Hematopoietic multipotent progenitor cell treated with erythropoietin and hydrocortisone succinate and interleukin-3 and kit ligand, for 6 days (in vitro differentiated cells): ENCODE data around the gene DEK.
"Not testable (repeated sequence)": the region's sequence is repeated elsewhere in the genome, so short reads cannot be mapped to it uniquely, and the experiment has no call there.

Source experiments
- DNase-seq: peaks from one replicate; pipeline ENCODE4 v3.0.0-alpha.2; 2015

Gene DEK

GRCh38 chr6:18192026-18192425 lies 72.3 kb downstream of the DEK start:
- no peak for DNase-seq

GRCh38 chr6:18189196-18189595 lies 75.1 kb downstream of the DEK start:
- no peak for DNase-seq

- DNase-seq, result no peak
Observed at GRCh38 chr6:18187701-18188100, 76.6 kb downstream of the DEK start.

GRCh38 chr6:18186540-18187250 lies 77.6 kb downstream of the DEK start:
- peak; percentile 19 for DNase-seq

GRCh38 chr6:18186033-18186432 lies 78.3 kb downstream of the DEK start:
- no peak for DNase-seq

GRCh38 chr6:18185624-18186023 lies 78.7 kb downstream of the DEK start:
- DNase-seq, result no peak

GRCh38 chr6:18183766-18184165 lies 80.6 kb downstream of the DEK start:
- no peak for DNase-seq

GRCh38 chr6:18182568-18182967 lies 81.8 kb downstream of the DEK start:
- DNase-seq, result no peak

- no peak for DNase-seq
Observed at GRCh38 chr6:18179770-18180356, 84.5 kb downstream of the DEK start.

- DNase-seq, result no peak
Observed at GRCh38 chr6:18178960-18179615, 85.2 kb downstream of the DEK start.

- DNase-seq, result no peak
Observed at GRCh38 chr6:18177286-18177965, 86.9 kb downstream of the DEK start.

GRCh38 chr6:18176198-18176597 lies 88.1 kb downstream of the DEK start:
- DNase-seq, result not testable (repeated sequence)
